ENCODE results near the gene FSIP1.
A peak's percentile ranks its signal among the peaks of the same experiment; 100 is the strongest.

The FSIP1 gene

GRCh38 chr15:39792025-39792843, 9.6 kb upstream of the FSIP1 start:
- no peak for DNase-seq

- DNase-seq: no peak
Observed at GRCh38 chr15:39789736-39790135, 7.1 kb upstream of the FSIP1 start.

GRCh38 chr15:39788800-39789565, 6.3 kb upstream of the FSIP1 start:
- peak; percentile 32 for DNase-seq

GRCh38 chr15:39788108-39788507, 5.5 kb upstream of the FSIP1 start:
- no peak for DNase-seq

- DNase-seq: no peak
Observed at GRCh38 chr15:39787479-39787878, 4.8 kb upstream of the FSIP1 start.

- DNase-seq: peak; percentile 73
Observed at GRCh38 chr15:39786447-39787056, 3.9 kb upstream of the FSIP1 start.

GRCh38 chr15:39785841-39786240, 3.2 kb upstream of the FSIP1 start:
- DNase-seq: no peak

- no peak for DNase-seq
Observed at GRCh38 chr15:39785139-39785538, 2.5 kb upstream of the FSIP1 start.

- DNase-seq: no peak
Observed at GRCh38 chr15:39784638-39785037, 2.0 kb upstream of the FSIP1 start.

GRCh38 chr15:39784125-39784524, 1.5 kb upstream of the FSIP1 start:
- DNase-seq: no peak

- no peak for DNase-seq
Observed at GRCh38 chr15:39783244-39783820, 691 bp upstream of the FSIP1 start.

- DNase-seq: no peak
Observed at GRCh38 chr15:39781967-39782302, 706 bp downstream of the FSIP1 start.

GRCh38 chr15:39781147-39781966, 1.3 kb downstream of the FSIP1 start:
- no peak for DNase-seq

- no peak for DNase-seq
Observed at GRCh38 chr15:39778021-39778420, 4.6 kb downstream of the FSIP1 start.

GRCh38 chr15:39777496-39777895, 5.1 kb downstream of the FSIP1 start:
- DNase-seq: no peak

- no peak for DNase-seq
Observed at GRCh38 chr15:39776068-39776467, 6.6 kb downstream of the FSIP1 start.

- no peak for DNase-seq
Observed at GRCh38 chr15:39774688-39775267, 7.9 kb downstream of the FSIP1 start.

GRCh38 chr15:39770748-39771689, 11.6 kb downstream of the FSIP1 start:
- peak; percentile 89 for DNase-seq

GRCh38 chr15:39767921-39768320, 14.7 kb downstream of the FSIP1 start:
- no peak for DNase-seq

- peak; percentile 61 for DNase-seq
Observed at GRCh38 chr15:39761006-39761405, 21.6 kb downstream of the FSIP1 start.
